ENCODE results near the gene LRFN4. TPM values are rescaled to one million over a fixed set of nuclear protein-coding genes. Genes with fewer than 3 reads are reported as not detected.

The LRFN4 gene
- total and polyA plus RNA-seq, 4 donors, result 0.75 to 3.4 (median 1.5) TPM; not detected in 1

DNA sequence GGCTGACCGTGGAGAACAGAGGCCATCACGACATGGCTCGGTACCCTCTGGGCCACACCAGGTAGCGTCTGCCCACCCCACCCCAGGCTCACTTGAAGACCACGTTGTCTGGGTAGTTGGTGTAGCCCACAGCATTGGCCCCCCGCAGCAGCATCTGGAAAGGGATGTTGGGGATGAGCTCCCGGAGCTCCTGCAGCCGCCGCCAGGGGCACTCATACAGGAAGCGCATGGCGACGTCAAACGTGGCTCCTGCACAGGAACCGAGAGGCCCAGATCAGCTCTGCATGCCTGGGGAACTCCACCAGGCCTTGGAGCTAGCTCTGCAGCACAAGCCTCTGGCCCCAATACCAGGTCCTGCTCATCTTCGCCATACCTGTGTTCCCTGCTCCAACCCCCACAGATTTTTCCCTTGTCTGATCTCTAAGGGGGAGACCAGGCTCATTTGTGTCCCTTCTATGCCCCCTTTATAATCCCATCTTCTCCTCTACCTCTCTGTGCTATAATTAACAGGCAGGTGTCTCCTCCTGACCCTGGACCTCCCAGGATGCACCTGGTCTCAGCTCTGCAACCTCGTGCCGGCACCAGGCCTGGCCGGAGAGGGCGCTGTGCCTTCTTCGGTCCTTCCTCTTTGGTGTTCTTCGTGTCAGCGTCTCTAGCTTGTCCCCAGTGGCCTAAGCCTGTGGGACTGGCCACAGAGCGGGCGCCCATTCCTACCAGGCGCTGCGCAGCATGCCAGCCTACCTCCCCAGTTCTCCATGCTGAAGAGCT is 5.0 kb upstream of the LRFN4 start:
- H3K4me1 ChIP-seq (ENCODE audit: control insufficient read depth in 4 of 4, insufficient read depth in 4 of 4, low read length in 3 of 4), result peaks cover 0 to 8% (median 2%) of the 10 kb centered on the region in 4 donors
- TF ChIP-seq EGR1 (IDR thresholded peaks at IDR 0.05; ENCODE audit: low read depth in 2 of 2) (no peak), JUND (IDR thresholded peaks at IDR 0.05) (no peak), SP1 (IDR thresholded peaks at IDR 0.05) (no peak), HNF4G (IDR thresholded peaks at IDR 0.05) (no peak), TAF1 (conservative IDR thresholded peaks at IDR 0.05) (no peak), YY1 (IDR thresholded peaks at IDR 0.05) (no peak), GABPA (IDR thresholded peaks at IDR 0.05 in 1 of 2, conservative IDR thresholded peaks at IDR 0.05 in 1 of 2) (no peak), FOXA2 (IDR thresholded peaks at IDR 0.05) (no peak), RXRA (IDR thresholded peaks at IDR 0.05) (no peak), RAD21 (IDR thresholded peaks at IDR 0.05) (no peak), HNF4A (conservative IDR thresholded peaks at IDR 0.05) (no peak), NR2F2 (IDR thresholded peaks at IDR 0.05) (no peak), FOXA1 (IDR thresholded peaks at IDR 0.05) (no peak)
- TF ChIP-seq, protein P1, sequence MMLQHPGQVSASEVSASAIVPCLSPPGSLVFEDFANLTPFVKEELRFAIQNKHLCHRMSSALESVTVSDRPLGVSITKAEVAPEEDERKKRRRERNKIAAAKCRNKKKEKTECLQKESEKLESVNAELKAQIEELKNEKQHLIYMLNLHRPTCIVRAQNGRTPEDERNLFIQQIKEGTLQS (IDR thresholded peaks at IDR 0.05), result no peak
- TF ChIP-seq, protein P2, sequence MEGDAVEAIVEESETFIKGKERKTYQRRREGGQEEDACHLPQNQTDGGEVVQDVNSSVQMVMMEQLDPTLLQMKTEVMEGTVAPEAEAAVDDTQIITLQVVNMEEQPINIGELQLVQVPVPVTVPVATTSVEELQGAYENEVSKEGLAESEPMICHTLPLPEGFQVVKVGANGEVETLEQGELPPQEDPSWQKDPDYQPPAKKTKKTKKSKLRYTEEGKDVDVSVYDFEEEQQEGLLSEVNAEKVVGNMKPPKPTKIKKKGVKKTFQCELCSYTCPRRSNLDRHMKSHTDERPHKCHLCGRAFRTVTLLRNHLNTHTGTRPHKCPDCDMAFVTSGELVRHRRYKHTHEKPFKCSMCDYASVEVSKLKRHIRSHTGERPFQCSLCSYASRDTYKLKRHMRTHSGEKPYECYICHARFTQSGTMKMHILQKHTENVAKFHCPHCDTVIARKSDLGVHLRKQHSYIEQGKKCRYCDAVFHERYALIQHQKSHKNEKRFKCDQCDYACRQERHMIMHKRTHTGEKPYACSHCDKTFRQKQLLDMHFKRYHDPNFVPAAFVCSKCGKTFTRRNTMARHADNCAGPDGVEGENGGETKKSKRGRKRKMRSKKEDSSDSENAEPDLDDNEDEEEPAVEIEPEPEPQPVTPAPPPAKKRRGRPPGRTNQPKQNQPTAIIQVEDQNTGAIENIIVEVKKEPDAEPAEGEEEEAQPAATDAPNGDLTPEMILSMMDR (IDR thresholded peaks at IDR 0.05; ENCODE audit: low read depth, low read length, missing input control), result no peak
- TF ChIP-seq, protein P3, sequence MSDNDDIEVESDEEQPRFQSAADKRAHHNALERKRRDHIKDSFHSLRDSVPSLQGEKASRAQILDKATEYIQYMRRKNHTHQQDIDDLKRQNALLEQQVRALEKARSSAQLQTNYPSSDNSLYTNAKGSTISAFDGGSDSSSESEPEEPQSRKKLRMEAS (IDR thresholded peaks at IDR 0.05), result no peak
- TF ChIP-seq, protein P4, sequence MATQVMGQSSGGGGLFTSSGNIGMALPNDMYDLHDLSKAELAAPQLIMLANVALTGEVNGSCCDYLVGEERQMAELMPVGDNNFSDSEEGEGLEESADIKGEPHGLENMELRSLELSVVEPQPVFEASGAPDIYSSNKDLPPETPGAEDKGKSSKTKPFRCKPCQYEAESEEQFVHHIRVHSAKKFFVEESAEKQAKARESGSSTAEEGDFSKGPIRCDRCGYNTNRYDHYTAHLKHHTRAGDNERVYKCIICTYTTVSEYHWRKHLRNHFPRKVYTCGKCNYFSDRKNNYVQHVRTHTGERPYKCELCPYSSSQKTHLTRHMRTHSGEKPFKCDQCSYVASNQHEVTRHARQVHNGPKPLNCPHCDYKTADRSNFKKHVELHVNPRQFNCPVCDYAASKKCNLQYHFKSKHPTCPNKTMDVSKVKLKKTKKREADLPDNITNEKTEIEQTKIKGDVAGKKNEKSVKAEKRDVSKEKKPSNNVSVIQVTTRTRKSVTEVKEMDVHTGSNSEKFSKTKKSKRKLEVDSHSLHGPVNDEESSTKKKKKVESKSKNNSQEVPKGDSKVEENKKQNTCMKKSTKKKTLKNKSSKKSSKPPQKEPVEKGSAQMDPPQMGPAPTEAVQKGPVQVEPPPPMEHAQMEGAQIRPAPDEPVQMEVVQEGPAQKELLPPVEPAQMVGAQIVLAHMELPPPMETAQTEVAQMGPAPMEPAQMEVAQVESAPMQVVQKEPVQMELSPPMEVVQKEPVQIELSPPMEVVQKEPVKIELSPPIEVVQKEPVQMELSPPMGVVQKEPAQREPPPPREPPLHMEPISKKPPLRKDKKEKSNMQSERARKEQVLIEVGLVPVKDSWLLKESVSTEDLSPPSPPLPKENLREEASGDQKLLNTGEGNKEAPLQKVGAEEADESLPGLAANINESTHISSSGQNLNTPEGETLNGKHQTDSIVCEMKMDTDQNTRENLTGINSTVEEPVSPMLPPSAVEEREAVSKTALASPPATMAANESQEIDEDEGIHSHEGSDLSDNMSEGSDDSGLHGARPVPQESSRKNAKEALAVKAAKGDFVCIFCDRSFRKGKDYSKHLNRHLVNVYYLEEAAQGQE (IDR thresholded peaks at IDR 0.05), result no peak
- TF ChIP-seq, protein P5, sequence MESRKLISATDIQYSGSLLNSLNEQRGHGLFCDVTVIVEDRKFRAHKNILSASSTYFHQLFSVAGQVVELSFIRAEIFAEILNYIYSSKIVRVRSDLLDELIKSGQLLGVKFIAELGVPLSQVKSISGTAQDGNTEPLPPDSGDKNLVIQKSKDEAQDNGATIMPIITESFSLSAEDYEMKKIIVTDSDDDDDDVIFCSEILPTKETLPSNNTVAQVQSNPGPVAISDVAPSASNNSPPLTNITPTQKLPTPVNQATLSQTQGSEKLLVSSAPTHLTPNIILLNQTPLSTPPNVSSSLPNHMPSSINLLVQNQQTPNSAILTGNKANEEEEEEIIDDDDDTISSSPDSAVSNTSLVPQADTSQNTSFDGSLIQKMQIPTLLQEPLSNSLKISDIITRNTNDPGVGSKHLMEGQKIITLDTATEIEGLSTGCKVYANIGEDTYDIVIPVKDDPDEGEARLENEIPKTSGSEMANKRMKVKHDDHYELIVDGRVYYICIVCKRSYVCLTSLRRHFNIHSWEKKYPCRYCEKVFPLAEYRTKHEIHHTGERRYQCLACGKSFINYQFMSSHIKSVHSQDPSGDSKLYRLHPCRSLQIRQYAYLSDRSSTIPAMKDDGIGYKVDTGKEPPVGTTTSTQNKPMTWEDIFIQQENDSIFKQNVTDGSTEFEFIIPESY (IDR thresholded peaks at IDR 0.05), result no peak
- 85% methylated on average over 26 of the region's 26 CpGs for WGBS
- H3K36me3 ChIP-seq (ENCODE audit: control insufficient read depth in 4 of 4, insufficient read depth in 3 of 4, low read depth in 1 of 4, low read length in 3 of 4), result peaks cover 13 to 56% (median 23%) of the 10 kb centered on the region in 4 donors
- no peak overlapping the region for H3K4me3 ChIP-seq (ENCODE audit: low read depth in 1 of 3, low read length in 3 of 3)
- no peaks in the 10 kb centered on the region for H3K9me3 ChIP-seq (ENCODE audit: control insufficient read depth in 4 of 4, low read length in 3 of 4)
- H3K27ac ChIP-seq (ENCODE audit: low read depth in 1 of 2, low read length in 2 of 2), result no peak overlapping the region
- H3K9ac ChIP-seq (ENCODE audit: low read depth in 1 of 2, low read length in 2 of 2), result no peak overlapping the region
- DNase-seq (ENCODE audit: low spot score), result no peak
- no peaks in the 10 kb centered on the region for H3K27me3 ChIP-seq (ENCODE audit: control insufficient read depth in 4 of 4, insufficient read depth in 4 of 4, low read length in 3 of 4)

Data from liver (tissue), 9 donors.